IPS DF 4.7 (cell line): Measurements from ENCODE around the gene MLXIP.

Source experiments
- DNase-seq: peaks from one replicate; pipeline ENCODE4 v3.0.0-alpha.2; 2013; ENCODE audit warnings: low spot score; ENCODE audit errors: extremely low read depth

Gene MLXIP

GRCh38 chr12:122124370-122124769 lies 45.8 kb downstream of the MLXIP start:
- no peak for DNase-seq

GRCh38 chr12:122125452-122126341 lies 47.1 kb downstream of the MLXIP start:
- no peak for DNase-seq

GRCh38 chr12:122126342-122126635 lies 47.7 kb downstream of the MLXIP start:
- no peak for DNase-seq

- DNase-seq: no peak
These were observed 48.4 kb downstream of the MLXIP start for GRCh38 chr12:122126713-122127597.

- no peak for DNase-seq
These were observed 49.3 kb downstream of the MLXIP start for GRCh38 chr12:122127839-122128238.

GRCh38 chr12:122128481-122128880 lies 49.9 kb downstream of the MLXIP start:
- no peak for DNase-seq

- no peak for DNase-seq
These were observed 50.6 kb downstream of the MLXIP start for GRCh38 chr12:122129131-122129530.

- no peak for DNase-seq
These were observed 51.6 kb downstream of the MLXIP start for GRCh38 chr12:122130150-122130549.

GRCh38 chr12:122133192-122133950 lies 54.8 kb downstream of the MLXIP start:
- no peak for DNase-seq

- no peak for DNase-seq
These were observed 57.0 kb downstream of the MLXIP start for GRCh38 chr12:122135437-122136031.

GRCh38 chr12:122137229-122137628 lies 58.7 kb downstream of the MLXIP start:
- no peak for DNase-seq

- DNase-seq: no peak
These were observed 59.1 kb downstream of the MLXIP start for GRCh38 chr12:122137681-122138080.

GRCh38 chr12:122138181-122138580 lies 59.6 kb downstream of the MLXIP start:
- DNase-seq: no peak

GRCh38 chr12:122138616-122139015 lies 60.1 kb downstream of the MLXIP start:
- DNase-seq: no peak

GRCh38 chr12:122139266-122139665 lies 60.7 kb downstream of the MLXIP start:
- DNase-seq: no peak

- no peak for DNase-seq
These were observed 61.4 kb downstream of the MLXIP start for GRCh38 chr12:122139941-122140340.

- no peak for DNase-seq
These were observed 62.1 kb downstream of the MLXIP start for GRCh38 chr12:122140467-122141257.

- DNase-seq: no peak
These were observed 63.6 kb downstream of the MLXIP start for GRCh38 chr12:122141911-122142725.

GRCh38 chr12:122142857-122143256 lies 64.3 kb downstream of the MLXIP start:
- DNase-seq: no peak

- no peak for DNase-seq
These were observed 66.3 kb downstream of the MLXIP start for GRCh38 chr12:122144885-122145284.
